ENCODE data around the gene HMCES. TPM values are rescaled to one million over a fixed set of nuclear protein-coding genes. Genes with fewer than 3 reads are reported as not detected.
A peak's percentile ranks its signal among the peaks of the same experiment; 100 is the strongest.

The HMCES gene
- total and polyA plus RNA-seq, 2 of the 13 experiments (the other 11 are each of a cell fraction or from before 2014, with no cell fraction given), result 16.1 to 37.5 TPM

- peak; percentile 62; the same call in 1 of the 2 replicates for TF ChIP-seq ZFP91 (CRISPR knock-in tag; IDR thresholded peaks at IDR 0.05; ENCODE audit: borderline replicate concordance)
- TF ChIP-seq ZNF234 (CRISPR knock-in tag; conservative IDR thresholded peaks at IDR 0.05), result no peak
- no peak for TF ChIP-seq HES4 (CRISPR knock-in tag; IDR thresholded peaks at IDR 0.05; ENCODE audit: borderline replicate concordance)
- 0 out of 2 replicates have a peak, but pooled peaks have one; percentile 8 for TF ChIP-seq ARID3A (IDR thresholded peaks at IDR 0.05; ENCODE audit: low read depth, low read length)
- no peak for TF ChIP-seq GABPA (IDR thresholded peaks at IDR 0.05; ENCODE audit: low read depth, low read length)
- no peak for TF ChIP-seq GABPA (CRISPR knock-in tag; IDR thresholded peaks at IDR 0.05; ENCODE audit: low read depth)
- TF ChIP-seq RARA (CRISPR knock-in tag; IDR thresholded peaks at IDR 0.05), result no peak
- no peak for TF ChIP-seq THRA (CRISPR knock-in tag; IDR thresholded peaks at IDR 0.05; ENCODE audit: borderline replicate concordance)
- no peak for TF ChIP-seq ZNF362 (CRISPR knock-in tag; IDR thresholded peaks at IDR 0.05; ENCODE audit: borderline replicate concordance)
- no peak for TF ChIP-seq JUND (CRISPR knock-in tag; IDR thresholded peaks at IDR 0.05)
- no peak for TF ChIP-seq TBX2 (CRISPR knock-in tag; IDR thresholded peaks at IDR 0.05; ENCODE audit: borderline replicate concordance)
- TF ChIP-seq SALL1 (CRISPR knock-in tag; IDR thresholded peaks at IDR 0.05), result peak; percentile 25; the same call in 1 of the 2 replicates
- no peak for TF ChIP-seq ZNF747 (CRISPR knock-in tag; IDR thresholded peaks at IDR 0.05; ENCODE audit: borderline replicate concordance)
- TF ChIP-seq EP300 (IDR thresholded peaks at IDR 0.05; ENCODE audit: low read depth in 2 of 2, low read length in 2 of 2), result no peak
- no peak for TF ChIP-seq EP300 (CRISPR knock-in tag; IDR thresholded peaks at IDR 0.05; ENCODE audit: borderline replicate concordance)
- TF ChIP-seq ZNF850 (CRISPR knock-in tag; conservative IDR thresholded peaks at IDR 0.05), result no peak
- no peak for TF ChIP-seq ZNF740 (CRISPR knock-in tag; IDR thresholded peaks at IDR 0.05)
- no peak for TF ChIP-seq HNRNPLL (IDR thresholded peaks at IDR 0.05; ENCODE audit: low read depth, low read length, poor library complexity, severe bottlenecking)
- no peak for TF ChIP-seq CSRNP2 (CRISPR knock-in tag; conservative IDR thresholded peaks at IDR 0.05; ENCODE audit: low read depth)
Observed at GRCh38 chr3:129231331-129232119, 47.1 kb upstream of the HMCES start (continued).
